AG08395 (cell line): ENCODE results near the gene SYDE1.
A peak's percentile ranks its signal among the peaks of the same experiment; 100 is the strongest.
"Not testable (repeated sequence)": the region's sequence is repeated elsewhere in the genome, so short reads cannot be mapped to it uniquely, and the experiment has no call there.

Source experiments
- DNase-seq: peaks from one replicate; pipeline ENCODE4 v3.0.0; 2012; ENCODE audit warnings: mixed read lengths, low spot score

The SYDE1 gene, protein sequence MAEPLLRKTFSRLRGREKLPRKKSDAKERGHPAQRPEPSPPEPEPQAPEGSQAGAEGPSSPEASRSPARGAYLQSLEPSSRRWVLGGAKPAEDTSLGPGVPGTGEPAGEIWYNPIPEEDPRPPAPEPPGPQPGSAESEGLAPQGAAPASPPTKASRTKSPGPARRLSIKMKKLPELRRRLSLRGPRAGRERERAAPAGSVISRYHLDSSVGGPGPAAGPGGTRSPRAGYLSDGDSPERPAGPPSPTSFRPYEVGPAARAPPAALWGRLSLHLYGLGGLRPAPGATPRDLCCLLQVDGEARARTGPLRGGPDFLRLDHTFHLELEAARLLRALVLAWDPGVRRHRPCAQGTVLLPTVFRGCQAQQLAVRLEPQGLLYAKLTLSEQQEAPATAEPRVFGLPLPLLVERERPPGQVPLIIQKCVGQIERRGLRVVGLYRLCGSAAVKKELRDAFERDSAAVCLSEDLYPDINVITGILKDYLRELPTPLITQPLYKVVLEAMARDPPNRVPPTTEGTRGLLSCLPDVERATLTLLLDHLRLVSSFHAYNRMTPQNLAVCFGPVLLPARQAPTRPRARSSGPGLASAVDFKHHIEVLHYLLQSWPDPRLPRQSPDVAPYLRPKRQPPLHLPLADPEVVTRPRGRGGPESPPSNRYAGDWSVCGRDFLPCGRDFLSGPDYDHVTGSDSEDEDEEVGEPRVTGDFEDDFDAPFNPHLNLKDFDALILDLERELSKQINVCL

DNA sequence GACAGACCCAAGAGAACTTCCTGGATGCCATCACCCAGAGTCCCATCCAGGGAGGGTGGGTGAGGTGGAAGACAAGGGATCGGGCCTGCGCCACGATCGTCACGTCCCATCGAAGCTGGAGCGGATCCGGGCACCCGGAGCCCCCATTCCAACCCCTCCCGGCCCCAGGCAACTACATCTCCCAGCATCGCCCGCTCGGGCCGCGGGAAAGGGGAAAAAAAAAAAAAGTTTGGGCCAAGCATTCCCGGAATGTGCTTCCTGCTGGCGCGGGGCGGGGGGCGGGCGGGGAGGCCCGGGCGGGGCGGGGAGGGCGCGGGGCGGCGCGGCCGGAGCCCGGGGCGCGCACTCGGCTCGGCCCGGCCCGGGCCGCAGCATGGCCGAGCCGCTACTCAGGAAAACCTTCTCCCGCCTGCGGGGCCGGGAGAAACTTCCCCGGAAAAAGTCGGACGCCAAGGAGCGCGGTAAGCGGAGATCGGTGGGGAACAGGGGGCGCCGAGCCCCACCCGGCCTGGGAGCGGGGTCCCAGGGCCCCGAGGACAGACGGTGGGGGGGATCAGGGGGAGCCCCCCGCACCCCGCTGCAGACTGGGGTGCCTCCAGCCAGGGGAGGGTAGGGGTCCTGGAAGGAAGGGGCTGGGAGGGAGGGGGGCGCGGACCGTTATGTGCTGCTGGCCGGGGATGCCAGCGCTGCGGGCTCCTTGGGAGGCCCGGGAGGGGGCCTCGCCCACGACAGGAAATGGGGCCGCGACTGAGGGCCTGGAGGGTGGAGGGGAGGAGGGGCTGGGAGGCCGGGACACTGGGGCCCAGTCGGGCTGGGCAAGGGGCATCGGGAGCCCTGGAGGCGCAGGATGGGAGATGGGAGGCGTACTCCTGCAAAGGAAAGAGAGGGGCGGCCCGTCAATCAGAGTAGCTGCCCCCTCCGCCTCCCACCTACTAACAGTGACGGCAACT lies at the start of gene SYDE1:
Gene SYDE1 (plus strand): TSS at position 341 of the 950 bp plus-strand sequence. CDS start 33 bp downstream, at position 374.
- DNase-seq, result peak; percentile 89

DNA sequence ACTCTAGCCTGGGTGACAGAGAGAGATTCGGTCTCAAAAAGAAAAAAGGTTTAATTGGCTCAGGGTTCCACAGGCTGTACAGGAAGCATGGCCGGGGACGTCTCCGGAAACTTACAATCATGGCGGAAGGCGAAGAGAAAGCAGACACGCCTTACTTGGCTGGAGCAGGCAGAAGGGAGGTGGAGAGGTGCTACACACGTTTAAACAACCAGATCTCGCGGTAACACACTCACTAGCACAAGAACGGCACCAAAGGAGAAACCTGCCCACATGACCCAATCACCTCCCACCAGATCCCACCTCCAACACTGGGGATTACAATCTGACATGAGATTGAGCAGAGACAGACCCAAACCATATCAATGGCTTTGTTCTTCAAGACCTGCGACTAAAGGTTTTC lies 45.2 kb upstream of the SYDE1 start:
- no peak for DNase-seq

DNA sequence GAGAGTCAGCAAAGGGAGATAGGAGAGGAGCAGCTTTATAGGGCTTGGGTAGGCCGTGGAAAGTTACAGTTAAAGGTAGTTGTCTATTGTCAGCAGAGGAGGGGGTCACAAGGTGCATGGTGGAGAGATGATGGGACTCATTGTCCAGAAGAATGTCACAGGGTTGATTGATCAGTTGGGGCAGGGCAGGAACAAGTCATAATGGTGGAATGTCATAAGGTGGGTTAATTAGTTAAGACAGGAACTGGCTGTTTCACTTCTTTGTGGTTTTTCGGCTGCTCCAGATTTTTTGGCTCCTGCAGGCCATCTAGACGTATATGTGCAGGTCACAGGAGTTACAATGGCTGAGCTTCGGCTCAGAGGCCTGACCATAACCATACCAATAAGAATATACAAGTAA lies 36.8 kb upstream of the SYDE1 start:
- not testable (repeated sequence) for DNase-seq

DNA sequence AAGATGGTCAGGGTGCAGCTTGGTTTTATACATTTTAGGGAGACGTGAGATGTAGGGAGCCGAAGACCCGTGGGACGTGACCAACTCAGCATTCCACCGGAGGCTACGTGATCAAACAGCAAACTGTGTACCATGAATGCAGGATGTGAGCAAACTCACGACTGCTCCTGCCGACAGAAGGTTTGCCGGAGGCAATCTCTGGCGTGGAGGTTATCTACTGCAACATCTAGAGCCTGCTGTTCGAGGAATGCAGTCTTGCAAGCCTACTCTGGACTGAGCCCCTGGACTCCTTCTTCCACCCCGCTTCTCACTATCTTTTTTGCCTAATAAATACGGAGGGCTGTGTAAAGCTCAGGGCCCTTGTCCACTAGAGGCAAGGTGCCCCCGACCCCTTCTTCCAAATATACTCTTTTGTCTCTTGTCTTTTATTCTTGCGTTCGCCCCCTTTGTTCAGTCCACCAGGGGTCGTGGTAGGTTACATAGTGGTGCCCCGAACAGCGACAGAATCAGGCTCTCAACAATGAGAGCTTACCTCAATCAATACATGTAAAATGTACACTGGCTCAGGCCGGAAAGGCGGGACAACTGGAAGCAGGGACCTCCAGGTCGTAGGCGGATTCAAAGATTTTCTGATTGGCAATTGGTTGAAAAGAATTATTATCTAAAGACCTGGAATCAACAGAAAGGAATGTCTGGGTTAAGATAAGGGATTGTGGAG lies 34.1 kb upstream of the SYDE1 start:
- DNase-seq, result no peak

DNA sequence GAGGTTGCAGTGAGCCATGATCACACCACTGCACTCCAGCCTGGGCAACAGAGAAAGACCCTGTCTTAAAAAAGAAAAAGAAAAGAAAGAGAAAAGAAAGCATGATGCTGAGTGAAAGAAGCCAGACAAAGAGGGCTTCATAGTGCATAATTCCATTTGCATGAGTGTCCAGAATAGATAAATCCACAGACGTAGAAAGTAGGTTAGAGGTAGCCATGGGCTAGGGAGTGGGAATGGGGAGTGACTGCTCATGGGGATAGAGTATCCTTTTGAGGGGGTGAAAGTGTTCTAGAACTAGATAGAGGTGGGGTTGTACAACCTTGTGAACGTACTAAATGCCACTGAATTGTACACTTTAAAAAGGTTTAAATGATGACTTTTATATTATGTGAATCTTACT lies 32.8 kb upstream of the SYDE1 start:
- DNase-seq, result no peak

DNA sequence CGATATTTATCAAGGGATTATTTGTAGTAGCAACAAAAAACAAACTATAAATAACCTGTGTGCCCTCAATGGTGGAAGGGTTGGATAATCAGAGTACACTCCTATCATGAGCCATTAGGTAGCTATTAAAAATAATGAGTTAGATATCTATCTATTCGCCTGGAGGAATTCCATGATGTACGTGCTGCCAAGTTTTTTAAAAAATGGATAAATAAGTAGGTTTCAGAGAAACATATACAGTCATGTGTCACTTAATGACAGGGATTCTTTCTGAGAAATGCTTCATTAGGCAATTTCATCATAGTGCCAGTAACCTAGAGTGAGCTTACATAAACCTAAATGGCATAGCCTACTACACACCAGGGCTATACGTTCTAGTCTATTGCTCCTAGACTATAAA lies 31.4 kb upstream of the SYDE1 start:
- DNase-seq, result no peak

DNA sequence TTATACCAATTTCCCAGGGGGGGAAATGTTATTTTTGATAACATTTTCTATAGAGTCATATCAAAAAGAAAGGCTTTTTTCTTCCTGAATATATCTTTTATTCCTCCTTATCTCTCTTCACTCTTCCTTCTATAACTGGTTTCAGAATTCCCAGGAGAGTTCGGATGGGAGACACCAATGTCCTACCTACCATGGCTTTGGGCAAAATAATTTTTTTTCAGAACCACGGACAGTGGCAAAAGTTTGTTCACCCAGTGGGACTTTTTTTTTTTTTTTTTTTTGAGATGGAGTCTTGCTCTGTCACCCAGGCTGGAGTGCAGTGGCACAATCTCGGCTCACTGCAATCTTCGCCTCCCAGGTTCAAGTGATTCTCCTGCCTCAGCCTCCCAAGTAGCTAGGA lies 27.2 kb upstream of the SYDE1 start:
- not testable (repeated sequence) for DNase-seq

DNA sequence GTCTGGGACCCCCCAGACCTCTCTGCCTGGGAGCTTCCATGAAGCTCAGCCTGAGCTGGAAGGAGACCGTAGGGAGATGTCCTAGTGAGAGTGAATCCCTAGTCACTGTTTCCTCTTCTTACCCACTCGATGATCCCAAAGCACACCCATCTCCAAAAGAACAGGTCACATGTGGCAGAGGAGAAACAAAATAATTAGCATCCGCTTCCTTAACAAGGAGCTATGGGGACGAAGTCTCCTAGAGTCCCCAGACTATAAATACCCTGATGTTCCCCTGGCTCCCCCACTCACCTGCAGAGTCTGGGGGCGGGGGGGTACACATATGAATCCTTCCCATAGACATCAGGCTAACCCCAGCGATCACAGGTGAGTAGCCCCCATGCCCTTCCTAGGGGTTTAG lies 25.3 kb upstream of the SYDE1 start, which contains the start of gene OR1I1:
Gene OR1I1 (plus strand): TSS at position 301 of the 400 bp plus-strand sequence. CDS start 4,855 bp downstream, outside the sequence.
- no peak for DNase-seq

DNA sequence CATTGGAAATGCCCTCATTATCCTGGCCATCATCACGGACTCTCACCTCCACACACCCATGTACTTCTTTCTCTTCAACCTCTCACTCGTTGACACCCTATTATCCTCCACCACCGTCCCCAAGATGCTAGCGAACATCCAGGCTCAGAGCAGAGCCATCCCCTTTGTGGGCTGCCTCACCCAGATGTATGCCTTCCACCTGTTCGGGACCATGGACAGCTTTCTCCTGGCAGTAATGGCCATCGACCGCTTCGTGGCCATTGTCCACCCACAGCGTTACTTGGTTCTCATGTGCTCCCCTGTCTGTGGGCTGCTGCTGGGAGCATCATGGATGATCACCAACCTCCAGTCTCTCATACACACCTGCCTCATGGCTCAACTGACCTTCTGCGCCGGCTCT lies 20.0 kb upstream of the SYDE1 start:
- DNase-seq, result no peak

DNA sequence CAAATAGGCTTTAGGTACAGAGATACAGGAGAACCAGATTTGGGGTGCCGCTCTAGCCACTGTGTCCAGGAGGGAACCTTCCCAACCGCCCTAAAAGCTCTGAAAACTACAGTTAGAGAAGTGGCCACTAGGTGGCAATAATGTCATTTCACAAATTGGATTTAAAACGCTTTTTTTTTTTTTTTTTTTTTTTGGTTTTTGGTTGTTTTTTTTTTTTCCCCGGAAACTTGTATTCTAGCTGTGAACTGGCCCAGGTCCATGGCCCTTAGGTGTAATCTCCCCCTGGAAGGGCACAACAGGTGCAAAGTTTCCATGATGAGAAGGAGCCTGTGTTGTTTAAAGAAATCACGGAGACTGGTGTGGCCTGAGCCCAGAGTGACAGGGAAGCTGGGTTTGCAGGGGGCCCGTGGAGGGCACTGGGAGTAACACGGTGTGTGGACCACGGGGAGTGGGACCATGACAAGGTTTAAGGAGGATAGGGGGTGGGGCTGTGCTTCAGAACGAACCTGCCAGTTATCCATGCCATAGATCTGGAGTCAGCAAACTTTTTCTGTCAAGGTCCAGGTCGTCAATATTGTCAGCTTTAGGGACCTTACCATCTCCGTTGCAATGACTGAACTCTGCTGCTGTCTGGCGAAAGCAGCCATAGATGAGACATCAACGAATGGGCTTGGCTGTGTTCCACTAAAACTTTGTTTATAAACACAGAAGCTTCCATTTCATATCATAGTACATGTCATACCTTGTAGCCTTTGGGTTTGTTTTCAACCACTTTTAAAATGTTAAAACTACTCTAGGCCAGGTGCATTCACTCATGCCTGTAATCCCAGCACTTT lies 15.1 kb upstream of the SYDE1 start:
- peak; percentile 51 for DNase-seq

DNA sequence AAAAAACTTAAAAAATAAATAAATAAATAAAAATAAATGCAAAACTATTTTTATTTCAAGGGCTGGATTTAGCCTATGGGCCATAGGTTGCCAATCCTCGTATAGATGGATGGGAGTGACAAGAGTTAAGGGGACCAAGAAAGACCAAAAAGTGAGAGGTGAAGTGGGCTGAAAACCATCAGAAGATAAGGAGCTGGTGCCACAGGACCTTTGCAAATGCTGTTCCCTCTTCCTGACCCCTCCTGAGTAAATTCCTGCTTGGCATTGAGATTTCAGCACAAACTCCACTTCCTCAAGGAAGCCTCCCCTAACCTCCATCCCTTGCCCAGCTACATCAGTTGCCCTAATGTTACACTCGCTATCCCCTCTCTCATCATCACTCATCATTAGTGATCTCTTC lies 14.2 kb upstream of the SYDE1 start:
- DNase-seq, result no peak

DNA sequence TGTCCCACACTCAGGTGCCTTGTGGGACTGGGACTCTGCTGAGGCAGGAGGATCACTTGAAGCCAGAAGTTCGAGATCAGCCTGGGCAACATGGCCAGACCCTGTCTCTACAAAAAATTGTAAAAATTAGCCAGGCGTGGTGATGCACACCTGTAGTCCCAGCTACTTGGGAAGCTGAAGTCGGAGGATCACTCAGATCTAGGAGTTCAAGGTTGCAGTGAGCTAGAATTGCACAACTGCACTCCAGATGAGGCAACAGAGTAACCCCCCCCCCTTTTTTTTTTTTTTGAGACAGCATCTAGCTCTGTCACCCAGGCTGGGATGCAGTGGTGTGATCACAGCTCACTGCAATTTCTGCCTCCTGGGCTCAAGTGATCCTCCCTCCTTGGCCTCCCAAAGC lies 11.0 kb upstream of the SYDE1 start:
- no peak for DNase-seq

DNA sequence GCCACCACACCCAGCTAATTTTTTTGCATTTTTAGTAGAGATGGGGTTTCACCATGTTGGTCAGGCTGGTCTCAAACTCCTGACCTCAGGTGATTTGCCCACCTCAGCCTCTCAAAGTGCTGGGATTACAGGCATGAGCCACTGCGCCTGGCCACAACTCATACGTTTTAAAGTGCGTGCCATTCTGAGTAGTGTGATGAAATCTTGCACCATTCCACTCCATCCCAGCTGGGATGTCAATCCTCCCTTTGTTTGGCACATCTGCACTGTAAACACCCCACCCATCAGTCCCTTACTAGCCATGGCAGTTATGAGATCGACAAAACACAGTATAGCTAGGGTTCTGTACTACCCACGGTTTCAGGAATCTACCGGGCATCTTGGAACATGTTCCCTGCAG lies 9.2 kb upstream of the SYDE1 start:
- DNase-seq, result not testable (repeated sequence)

DNA sequence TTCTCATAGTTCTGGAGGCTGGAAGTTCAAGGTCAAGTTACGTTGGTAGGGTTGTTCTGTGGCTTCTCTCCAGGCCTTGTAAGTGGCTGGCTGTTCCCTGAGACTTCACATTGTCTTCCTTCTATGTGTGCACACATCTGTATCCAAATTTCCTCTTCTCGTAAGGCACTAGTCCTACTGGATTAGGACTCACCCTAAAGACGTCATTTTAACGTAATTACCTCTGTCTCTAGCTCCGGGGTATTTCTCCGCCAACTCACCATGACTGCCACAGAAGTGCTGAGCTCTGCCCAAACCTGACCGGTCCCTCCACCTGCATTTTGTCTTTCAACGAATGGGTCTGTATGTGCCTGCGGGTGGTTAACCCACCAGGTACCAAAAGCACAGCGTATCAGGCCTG lies 8.7 kb upstream of the SYDE1 start:
- no peak for DNase-seq

DNA sequence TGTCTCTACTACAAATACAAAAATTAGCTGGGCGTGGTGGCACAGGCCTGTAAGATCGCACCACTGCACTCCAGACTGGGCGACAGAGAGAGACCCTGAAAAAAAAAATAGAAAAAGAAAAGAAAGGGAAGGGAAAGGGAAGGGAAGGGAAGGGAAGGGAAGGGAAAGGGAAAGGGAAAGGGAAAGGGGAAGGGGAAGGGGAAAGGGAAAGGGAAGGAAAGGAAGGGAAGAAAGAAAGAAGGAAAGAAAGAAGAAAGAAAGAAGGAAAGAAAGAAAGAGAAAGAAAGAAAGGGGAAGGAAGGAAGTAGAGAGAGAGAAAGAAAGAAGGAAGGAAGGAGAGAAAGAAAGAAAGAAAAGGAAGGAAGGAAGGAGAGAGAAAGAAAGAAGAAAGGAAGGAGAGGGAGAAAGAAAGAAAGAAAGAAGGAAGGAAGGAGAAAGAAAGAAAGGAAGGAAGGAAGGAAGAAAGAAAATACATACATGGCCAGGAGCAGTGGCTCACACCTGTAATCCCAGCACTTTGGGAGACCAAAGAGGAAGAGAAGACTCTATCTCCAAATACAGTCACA lies 8.1 kb upstream of the SYDE1 start:
- no peak for DNase-seq

DNA sequence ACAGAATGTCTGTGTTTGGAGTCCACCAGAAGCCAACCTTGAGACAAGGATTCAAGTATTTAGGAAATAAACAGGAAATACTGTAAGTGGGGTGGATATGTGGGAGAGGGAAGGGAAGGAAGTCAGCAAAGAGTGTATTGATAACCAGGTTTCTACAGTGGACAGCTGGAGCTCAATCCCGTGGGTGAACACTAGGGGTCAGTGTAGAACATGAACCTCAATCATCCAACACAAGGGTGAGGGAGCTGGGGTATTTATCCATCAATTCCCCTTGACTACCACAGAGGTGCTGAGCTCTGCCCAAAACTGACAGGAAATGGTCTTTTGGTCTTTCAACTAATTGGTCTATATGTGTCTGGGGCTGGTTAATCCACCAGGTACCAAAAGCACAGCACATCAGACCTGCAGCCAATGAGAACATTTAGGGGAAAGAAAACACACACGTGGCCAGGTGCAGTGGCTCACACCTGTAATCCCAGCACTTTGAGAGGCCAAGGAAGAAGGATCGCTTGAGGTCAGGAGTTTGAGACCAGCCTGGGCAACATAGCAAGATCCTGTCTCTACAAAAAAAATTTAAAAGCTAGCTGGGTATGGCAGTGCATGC lies 5.6 kb upstream of the SYDE1 start:
- no peak for DNase-seq

DNA sequence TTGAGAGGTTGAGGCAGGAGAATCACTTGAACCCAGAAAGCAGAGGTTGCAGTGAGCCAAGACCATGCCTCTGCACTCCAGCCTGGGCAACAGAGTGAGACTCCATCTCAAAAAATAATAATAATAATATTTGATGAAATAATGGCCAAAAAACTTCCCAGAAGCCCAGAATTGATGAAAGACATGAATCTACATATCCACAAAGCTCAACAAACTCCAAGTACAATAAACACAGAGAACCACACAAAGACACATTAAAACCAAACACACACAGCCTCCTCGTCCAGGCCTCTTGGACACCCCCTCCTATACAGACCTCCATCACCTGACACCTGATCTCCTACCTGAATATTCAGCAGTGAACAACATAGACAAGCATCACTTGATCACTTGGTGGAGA lies 3.2 kb upstream of the SYDE1 start:
- DNase-seq, result no peak

DNA sequence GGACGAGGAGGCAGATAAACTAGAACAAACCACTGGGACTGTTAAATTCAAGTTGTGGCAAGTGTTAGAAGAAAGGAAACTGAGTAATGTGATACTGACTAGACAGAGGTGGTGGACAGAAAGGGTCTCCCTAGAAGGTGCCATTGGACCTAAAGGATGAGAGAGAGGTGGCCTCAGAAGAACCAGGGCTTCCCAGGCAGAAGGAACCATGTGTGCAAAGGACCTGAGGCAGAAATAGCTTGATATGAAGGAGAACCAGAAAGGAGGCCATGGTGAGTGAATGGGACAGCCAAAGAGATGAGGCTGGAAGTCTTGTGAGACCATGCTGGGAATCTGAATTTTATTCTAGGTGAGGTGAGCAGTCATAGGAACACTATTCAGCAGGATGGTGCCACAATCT lies 2.8 kb upstream of the SYDE1 start:
- no peak for DNase-seq

DNA sequence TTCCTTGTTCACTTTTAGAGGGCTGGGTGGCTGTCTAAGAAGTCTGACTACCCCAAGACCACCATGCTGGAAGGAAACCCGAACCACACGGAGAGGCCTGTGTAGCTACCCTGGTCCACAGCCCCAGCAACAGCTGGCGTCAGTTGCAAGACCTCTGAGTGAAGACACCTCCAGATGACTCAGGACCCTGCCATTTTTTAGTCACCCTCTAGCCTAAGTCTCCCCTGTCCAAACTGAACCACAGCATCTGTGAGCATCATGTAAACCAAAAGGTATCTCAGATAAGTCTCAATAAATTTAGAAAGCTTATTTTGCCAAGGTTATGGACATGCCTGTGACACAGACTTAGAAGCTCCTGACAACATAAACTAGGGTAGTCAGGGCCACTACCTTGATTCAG lies 2.2 kb upstream of the SYDE1 start:
- DNase-seq, result no peak
